Measurements from ENCODE around the gene ST14. TPM values are rescaled to one million over a fixed set of nuclear protein-coding genes. Genes with fewer than 3 reads are reported as not detected.
A peak's percentile ranks its signal among the peaks of the same experiment; 100 is the strongest.
"Not testable (repeated sequence)": the region's sequence is repeated elsewhere in the genome, so short reads cannot be mapped to it uniquely, and the experiment has no call there.

The ST14 gene
- total RNA-seq, 1 donor from 2014 or later: 2.1 TPM

DNA sequence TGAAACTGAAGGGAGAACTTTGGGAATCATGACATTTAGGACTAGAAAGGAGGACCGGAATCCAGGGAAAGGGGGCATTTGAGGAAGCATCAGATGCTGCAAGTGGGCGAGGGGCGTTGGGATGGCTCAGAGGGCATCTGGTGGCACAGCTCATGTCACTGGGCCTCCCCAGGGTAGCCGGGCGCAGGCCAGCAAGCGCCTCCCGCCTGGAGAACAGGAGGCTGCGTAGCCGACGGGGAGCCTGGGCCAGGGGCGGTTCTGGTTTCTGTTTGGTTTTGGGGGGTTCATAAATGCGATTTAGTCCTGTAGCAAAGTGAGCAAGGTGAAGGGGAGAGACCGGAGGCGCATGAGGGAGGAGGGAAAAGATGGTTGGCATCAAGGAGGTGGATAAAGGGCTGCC is 443 bp upstream of the ST14 start:
- intact Hi-C loops (cut with micrococcal nuclease): no loop called here
- ATAC-seq (no peak), DNase-seq (no peak)

DNA sequence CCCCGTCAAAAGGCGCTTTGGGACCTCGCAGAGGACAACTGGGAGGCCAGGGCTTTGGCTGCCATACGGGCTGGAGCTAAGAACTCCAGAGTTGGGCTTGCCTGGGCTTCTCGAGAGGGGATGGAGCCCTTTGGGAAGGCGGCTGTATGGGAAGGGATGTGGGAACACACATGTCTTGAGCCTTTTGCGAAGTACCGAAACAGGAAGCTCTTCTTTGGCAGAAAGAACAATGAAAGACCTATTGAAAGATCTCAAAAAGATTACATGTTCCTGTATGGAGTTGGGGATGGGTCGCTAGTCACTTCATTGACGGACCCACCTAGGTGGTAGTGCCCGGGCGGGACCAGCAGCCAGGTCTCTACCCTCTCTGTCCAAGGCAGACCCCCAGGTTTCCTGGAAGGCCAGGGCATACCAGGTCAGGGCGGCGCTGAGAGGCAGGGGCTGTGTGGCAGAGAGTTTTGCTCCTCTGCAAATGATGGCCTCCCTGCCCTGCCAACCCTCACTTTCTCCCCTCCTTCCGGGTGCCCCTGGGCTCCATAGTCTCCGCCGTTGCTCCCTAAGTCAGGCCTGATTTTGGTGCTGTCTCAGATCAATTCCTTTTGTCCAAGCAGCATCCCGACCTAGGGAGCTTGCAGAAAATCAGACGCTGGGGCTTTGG is 1.0 kb downstream of the ST14 start:
- intact Hi-C loops (cut with micrococcal nuclease): no loop called here
- ATAC-seq (no peak), DNase-seq (no peak)

DNA sequence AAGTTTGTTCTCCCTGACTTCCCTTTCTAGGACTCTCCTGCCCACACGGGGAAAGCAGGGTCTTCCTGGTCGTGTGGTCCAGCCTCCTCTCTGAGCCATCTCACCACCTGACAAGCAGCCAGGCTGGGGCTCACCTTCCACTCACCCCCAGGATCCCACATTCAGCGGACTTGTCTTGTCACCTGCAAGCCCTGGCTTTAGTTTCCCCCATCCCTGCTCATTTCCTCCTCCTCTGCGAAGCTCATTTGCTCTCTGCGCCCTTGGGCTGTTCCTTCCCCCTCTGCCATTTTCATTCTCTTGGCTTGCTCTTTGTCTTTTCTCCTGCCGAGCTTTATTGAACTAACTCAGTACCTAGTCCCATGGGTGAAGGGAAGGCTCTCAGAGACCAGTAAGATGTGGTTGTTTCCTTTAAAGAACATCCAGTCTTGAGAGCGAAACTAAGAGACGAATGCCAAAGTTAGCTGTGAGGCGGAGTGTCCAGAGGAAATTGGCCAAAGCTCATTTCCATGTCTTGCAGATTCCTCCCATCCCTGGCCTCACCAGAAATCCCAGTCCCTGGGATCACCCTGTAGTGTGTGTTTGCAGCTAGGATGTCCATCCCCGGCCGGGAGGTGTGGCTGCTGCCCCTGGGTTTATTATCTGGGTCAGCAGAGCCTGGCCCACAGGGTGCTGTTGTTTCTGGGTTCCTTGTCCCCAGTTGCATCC is 2.0 kb downstream of the ST14 start:
- intact Hi-C loops (cut with micrococcal nuclease): no loop called here
- DNase-seq: no peak
- ATAC-seq: no peak

DNA sequence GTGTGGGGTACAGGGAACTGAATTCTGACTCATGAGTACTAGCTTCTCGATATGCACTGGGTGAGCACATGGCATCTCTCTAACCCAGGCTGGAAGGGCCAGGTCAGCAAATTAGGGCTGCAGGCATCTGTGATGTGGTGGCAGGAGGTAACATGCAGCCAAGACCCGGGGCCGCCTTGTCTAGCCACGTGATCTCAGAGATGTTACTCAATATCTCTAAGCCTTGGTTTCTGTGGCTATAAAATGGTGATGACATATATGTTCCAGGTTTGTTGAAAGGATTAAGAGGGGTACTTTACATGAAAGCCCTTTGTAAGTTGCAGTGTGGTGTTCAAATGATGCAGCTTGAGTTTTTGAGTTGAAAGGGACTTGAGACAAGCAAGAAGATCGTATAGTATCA is 3.2 kb downstream of the ST14 start:
- DNase-seq: no peak
- ATAC-seq: peak; percentile 11
- intact Hi-C loops (cut with micrococcal nuclease): no loop called here

- peak; percentile 50 for DNase-seq
- intact Hi-C loops (cut with micrococcal nuclease): no loop called here
- peak; percentile 42 for ATAC-seq
Measured at GRCh38 chr11:130163346-130164220, 4.0 kb downstream of the ST14 start.

DNA sequence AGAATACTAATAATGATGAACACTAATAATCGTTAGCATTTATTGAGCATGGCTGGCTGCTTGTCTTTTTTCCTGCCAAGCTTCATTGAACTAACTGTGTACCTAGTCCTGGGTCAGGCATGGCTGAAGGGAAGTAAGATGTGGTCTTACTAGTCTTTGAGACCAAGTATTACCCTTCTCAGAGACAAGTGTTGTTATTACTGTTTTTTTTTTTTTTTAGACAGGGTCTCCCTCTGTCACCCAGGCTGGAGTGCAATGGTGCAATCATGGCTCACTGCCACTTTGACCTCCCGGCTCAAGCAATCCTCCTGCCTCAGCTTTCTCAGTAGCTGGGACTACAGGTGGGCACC is 4.6 kb downstream of the ST14 start:
- intact Hi-C loops (cut with micrococcal nuclease): no loop called here
- ATAC-seq (no peak), DNase-seq (no peak)

DNA sequence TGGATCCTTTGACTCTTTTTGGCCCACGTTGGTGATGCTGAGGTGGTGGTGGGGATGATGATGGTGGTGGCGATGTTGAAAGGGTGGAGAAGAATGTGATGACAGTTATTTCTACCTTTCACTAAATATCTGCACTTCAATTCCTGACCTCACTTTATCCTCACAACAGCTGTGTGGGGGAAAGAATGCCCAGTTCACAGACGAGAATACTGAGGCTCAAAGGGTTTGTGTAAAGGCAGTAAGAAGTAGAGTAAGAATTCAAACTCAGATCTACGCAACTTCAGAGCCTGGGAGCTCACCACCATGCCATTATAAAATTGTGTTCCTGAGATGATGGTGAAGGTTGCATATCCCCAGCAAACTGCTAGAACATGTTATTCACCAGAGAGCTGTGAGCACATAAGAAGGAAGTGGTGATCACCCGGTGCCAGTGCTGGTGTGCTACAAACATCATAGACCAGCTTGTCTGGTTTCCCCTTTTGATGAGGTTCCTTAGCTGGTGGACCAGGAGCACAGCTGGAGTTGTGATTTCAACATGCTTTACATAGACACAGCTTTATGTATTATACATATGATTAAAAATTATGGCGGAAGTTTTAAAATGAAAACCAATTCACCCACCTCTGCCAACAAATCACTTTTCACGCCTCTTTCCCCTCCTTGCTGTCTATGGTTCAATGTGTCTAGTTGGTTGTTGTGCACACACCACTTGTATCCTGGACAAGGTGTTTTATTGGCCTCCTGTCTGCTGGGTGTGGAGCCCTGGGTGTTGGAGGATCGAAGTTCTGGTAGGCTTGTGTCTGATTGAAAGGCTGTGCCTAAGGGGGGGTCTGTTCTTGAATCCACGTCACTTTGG is 6.2 kb downstream of the ST14 start:
- ATAC-seq (peak; percentile 37), DNase-seq (peak; percentile 45)
- intact Hi-C loops (cut with micrococcal nuclease): no loop called here

DNA sequence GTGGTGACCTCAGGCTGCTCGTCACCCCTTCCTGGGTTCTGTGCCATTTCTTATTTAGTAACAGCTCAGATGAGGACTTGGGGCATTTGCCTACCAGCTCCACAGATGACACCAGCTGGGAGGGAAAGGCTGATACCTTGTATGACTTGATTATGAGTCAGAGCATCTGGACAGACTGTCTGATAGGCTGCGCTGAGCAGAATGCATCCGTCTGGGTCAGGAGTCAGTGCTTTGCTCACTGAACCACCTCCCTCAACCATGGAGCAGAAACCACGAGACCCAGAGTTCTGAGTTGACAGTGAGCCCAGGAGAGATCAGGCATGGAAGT is 6.8 kb downstream of the ST14 start:
- DNase-seq: no peak
- intact Hi-C loops (cut with micrococcal nuclease): no loop called here
- ATAC-seq: peak; percentile 18

GRCh38 chr11:130167146-130167545 is 7.6 kb downstream of the ST14 start:
- ATAC-seq (no peak), DNase-seq (no peak)
- intact Hi-C loops (cut with micrococcal nuclease): no loop called here

- DNase-seq: no peak
- intact Hi-C loops (cut with micrococcal nuclease): no loop called here
- ATAC-seq: no peak
Measured at GRCh38 chr11:130168105-130168504, 8.5 kb downstream of the ST14 start.

- intact Hi-C loops (cut with micrococcal nuclease): no loop called here
- no peak for DNase-seq
- no peak for ATAC-seq
Measured at GRCh38 chr11:130170345-130170744, 10.8 kb downstream of the ST14 start.

GRCh38 chr11:130171534-130171933 is 12.0 kb downstream of the ST14 start:
- intact Hi-C loops (cut with micrococcal nuclease): no loop called here
- ATAC-seq: no peak
- DNase-seq: no peak

GRCh38 chr11:130172001-130172400 is 12.4 kb downstream of the ST14 start:
- DNase-seq; intact Hi-C loops (cut with micrococcal nuclease); ATAC-seq: not testable (repeated sequence)

- DNase-seq: no peak
- no peak for ATAC-seq
- intact Hi-C loops (cut with micrococcal nuclease): no loop called here
Measured at GRCh38 chr11:130174642-130175041, 15.1 kb downstream of the ST14 start.

DNA sequence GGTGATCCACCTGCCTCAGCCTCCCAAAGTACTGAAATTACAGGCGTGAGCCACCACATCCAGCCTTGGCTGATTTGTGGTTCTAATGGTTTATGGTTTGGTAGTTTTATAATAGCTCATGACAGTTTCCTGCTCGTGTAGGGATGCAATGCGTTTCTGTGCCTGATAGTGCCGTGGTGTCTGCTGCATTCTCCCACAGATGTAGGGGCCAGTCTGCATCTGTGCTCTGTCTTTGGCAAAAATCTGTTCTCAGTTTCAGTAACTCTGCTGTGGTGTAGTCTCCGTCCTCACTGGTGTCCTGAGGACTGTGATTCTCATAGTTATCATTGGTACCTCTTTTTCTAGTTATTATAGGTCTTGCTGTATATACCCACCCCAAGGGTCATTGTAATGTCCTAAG is 16.3 kb downstream of the ST14 start:
- ATAC-seq (no peak), DNase-seq (no peak)
- intact Hi-C loops (cut with micrococcal nuclease): no loop called here

GRCh38 chr11:130177782-130178181 is 18.2 kb downstream of the ST14 start:
- intact Hi-C loops (cut with micrococcal nuclease): no loop called here
- no peak for DNase-seq
- ATAC-seq: no peak

GRCh38 chr11:130178441-130179339 is 19.1 kb downstream of the ST14 start:
- intact Hi-C loops (cut with micrococcal nuclease): no loop called here
- ATAC-seq (no peak), DNase-seq (no peak)

Measured in left ventricle myocardium superior (tissue), 1 donor.